MM.1S (cell line): Measurements from ENCODE around the gene SH3PXD2A.

Experiments used
- DNase-seq: peaks from one replicate; pipeline ENCODE4 v3.0.0-alpha.2; 2015
- H2AFZ ChIP-seq: fragments of 300-600 bp; sonication (generic); 2 replicates; pipeline ENCODE4 v1.6.0; 2016; ENCODE audit warnings: antibody characterized with exemption, low read length
- H3F3A ChIP-seq: fragments of 300-600 bp; sonication (generic); 2 replicates; pipeline ENCODE4 v1.6.1; 2016; ENCODE audit warnings: mild to moderate bottlenecking, antibody characterized with exemption, low read length, moderate library complexity, mixed read lengths; ENCODE audit not compliant: insufficient read depth
- H3K27ac ChIP-seq: fragments of 300-600 bp; sonication (generic); 2 replicates; pipeline ENCODE4 v1.5.1; 2016; ENCODE audit warnings: mild to moderate bottlenecking, low read length
- H3K27me3 ChIP-seq: fragments of 300-600 bp; sonication (generic); replicated peaks from 2 replicates; pipeline ENCODE4 v1.6.0; 2016; ENCODE audit warnings: low read length; ENCODE audit not compliant: insufficient read depth
- H3K36me3 ChIP-seq: fragments of 300-600 bp; sonication (generic); replicated peaks from 2 replicates; pipeline ENCODE4 v1.6.1; 2016; ENCODE audit warnings: mild to moderate bottlenecking, low read length, mixed read lengths; ENCODE audit not compliant: insufficient read depth
- H3K4me1 ChIP-seq: fragments of 300-600 bp; sonication (generic); 2 replicates; pipeline ENCODE4 v1.6.1; 2016; ENCODE audit warnings: low read length, mixed read lengths
- H3K4me2 ChIP-seq: fragments of 300-600 bp; sonication (generic); 2 replicates; pipeline ENCODE4 v1.6.0; 2016; ENCODE audit warnings: low read depth, low read length
- H3K4me3 ChIP-seq: fragments of 300-600 bp; sonication (generic); 2 replicates; pipeline ENCODE4 v1.5.1; 2016; ENCODE audit warnings: low read length, mixed read lengths
- H3K79me2 ChIP-seq: fragments of 300-600 bp; sonication (generic); 2 replicates; pipeline ENCODE4 v1.6.1; 2016; ENCODE audit warnings: mixed run types, low read length, mixed read lengths
- H3K9ac ChIP-seq: fragments of 300-600 bp; sonication (generic); 2 replicates; pipeline ENCODE4 v1.6.1; 2016; ENCODE audit warnings: low read length, mixed read lengths
- H3K9me2 ChIP-seq: fragments of 300-600 bp; sonication (generic); replicated peaks from 2 replicates; pipeline ENCODE4 v1.6.1; 2016; ENCODE audit warnings: mild to moderate bottlenecking, low read length, mixed read lengths; ENCODE audit not compliant: insufficient read depth
- H3K9me3 ChIP-seq: fragments of 300-600 bp; sonication (generic); replicated peaks from 2 replicates; pipeline ENCODE4 v1.6.1; 2016; ENCODE audit warnings: mild to moderate bottlenecking, low read length, mixed read lengths; ENCODE audit not compliant: insufficient read depth
- H4K20me1 ChIP-seq: fragments of 300-600 bp; sonication (generic); 2 replicates; pipeline ENCODE4 v1.6.1; 2016; ENCODE audit warnings: mild to moderate bottlenecking, low read length, moderate library complexity, mixed read lengths; ENCODE audit not compliant: insufficient read depth
- EZH2 ChIP-seq: fragments of 300-600 bp; sonication (generic); optimal IDR thresholded peaks from 2 replicates; pipeline ENCODE3; 2017; ENCODE audit warnings: low read depth, mild to moderate bottlenecking, antibody characterized with exemption, low read length, mixed read lengths
- EZH2phosphoT487 ChIP-seq: fragments of 300-600 bp; sonication (generic); IDR thresholded peaks from 2 replicates; pipeline ENCODE4 v1.6.1; 2018; ENCODE audit warnings: antibody characterized with exemption, low read length
- TF ChIP-seq, protein P1 (sequence below): fragments of 300-600 bp; sonication (generic); IDR thresholded peaks from 2 replicates; pipeline ENCODE4 v1.5.1; 2016; ENCODE audit warnings: antibody characterized with exemption, low read length, mixed read lengths

Gene SH3PXD2A

DNA sequence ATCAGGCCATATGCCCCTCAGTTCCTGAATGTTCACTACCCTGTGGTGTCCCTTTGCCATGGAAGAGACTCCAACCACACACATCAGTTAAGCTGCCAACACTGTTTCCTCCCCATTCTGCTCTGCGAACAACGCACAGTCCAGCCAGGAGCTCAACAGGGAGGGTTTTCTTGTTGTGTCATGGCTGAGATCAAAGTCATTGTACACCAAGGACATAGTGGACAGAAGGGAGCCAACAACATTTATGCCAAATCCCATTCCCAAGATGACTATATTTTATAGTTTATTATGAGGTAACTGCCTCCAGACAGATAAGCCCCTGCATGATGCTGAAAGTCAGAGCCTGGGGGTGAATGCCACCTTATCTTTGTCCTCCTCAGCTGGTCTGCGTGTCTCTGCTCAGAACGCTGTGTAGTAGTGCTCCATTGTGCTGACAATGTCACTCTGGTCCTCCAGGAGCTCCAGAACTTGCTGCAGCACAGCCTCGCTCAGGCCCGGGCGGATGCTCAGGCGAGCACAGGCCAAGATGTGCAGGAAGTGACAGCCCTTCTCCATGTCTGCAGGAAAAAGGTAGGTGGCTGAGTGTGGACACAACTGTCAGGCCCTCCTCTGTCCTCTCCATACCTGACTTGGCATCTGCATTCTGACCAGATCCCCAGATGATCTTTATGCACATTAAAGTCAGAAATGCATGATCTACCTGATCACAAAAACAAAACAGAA is 27.1 kb upstream of the SH3PXD2A start:
- no peaks in the 10 kb centered on the region for H4K20me1 ChIP-seq
- no peaks in the 10 kb centered on the region for H3K9me2 ChIP-seq
- no peaks in the 10 kb centered on the region for H3K79me2 ChIP-seq
- no peaks in the 10 kb centered on the region for H3K27me3 ChIP-seq
- H3K27ac ChIP-seq, result no peak overlapping the region
- H3K36me3 ChIP-seq, result no peaks in the 10 kb centered on the region
- H3K4me1 ChIP-seq, result peaks cover 4% of the 10 kb centered on the region; the same call in 1 of the 2 replicates
- no peak for DNase-seq
- no peaks in the 10 kb centered on the region for H3F3A ChIP-seq
- H3K4me3 ChIP-seq, result no peak overlapping the region
- H3K9me3 ChIP-seq, result no peaks in the 10 kb centered on the region
- TF ChIP-seq EZH2 (no peak), EZH2phosphoT487 (no peak)
- TF ChIP-seq, protein P1, sequence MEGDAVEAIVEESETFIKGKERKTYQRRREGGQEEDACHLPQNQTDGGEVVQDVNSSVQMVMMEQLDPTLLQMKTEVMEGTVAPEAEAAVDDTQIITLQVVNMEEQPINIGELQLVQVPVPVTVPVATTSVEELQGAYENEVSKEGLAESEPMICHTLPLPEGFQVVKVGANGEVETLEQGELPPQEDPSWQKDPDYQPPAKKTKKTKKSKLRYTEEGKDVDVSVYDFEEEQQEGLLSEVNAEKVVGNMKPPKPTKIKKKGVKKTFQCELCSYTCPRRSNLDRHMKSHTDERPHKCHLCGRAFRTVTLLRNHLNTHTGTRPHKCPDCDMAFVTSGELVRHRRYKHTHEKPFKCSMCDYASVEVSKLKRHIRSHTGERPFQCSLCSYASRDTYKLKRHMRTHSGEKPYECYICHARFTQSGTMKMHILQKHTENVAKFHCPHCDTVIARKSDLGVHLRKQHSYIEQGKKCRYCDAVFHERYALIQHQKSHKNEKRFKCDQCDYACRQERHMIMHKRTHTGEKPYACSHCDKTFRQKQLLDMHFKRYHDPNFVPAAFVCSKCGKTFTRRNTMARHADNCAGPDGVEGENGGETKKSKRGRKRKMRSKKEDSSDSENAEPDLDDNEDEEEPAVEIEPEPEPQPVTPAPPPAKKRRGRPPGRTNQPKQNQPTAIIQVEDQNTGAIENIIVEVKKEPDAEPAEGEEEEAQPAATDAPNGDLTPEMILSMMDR, result no peak
- no peak overlapping the region for H3K9ac ChIP-seq
- no peak overlapping the region for H2AFZ ChIP-seq
- no peak overlapping the region for H3K4me2 ChIP-seq

DNA sequence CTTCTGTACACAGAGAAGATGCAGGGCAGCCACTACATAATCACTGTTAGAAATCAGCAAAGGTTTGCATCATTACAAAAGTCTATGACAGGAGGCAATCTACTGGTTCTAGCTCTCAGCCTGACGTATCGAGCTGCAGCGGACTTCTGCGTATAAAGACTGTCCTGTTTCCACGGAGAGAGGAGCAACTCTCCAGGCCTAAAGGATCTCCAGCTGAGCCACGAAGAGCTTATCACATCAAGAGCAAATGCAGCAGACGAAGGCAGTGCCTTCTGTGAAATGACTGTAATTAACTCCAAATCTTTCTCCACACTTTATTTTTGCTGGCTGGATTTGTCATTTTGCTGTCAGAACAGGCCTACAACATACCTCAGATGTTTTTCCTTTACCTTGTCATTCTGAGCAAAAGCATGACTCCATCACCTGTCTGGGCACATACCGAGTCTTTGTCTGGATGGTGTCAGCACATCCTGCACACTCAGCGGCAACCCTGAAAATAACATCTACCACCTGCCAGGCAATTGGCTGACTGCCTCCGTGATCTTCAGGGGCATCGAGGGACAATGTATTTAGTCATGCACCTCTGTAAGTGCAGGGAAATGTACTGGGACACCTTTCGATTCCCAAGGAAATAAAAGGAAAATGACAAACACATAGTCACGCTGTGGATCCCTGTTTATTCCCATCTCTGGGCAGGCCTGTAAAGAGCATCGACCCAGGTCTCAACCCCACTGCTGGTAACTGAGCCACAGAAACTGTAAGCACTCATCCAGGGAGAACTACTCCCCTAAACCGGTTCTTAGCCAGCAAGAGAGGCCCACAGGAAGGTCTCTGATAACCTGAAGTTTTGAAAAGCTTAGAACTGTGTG is 26.3 kb upstream of the SH3PXD2A start:
- DNase-seq, result peak; percentile 36
- no peaks in the 10 kb centered on the region for H3K36me3 ChIP-seq
- no peak overlapping the region for H3K9ac ChIP-seq

DNA sequence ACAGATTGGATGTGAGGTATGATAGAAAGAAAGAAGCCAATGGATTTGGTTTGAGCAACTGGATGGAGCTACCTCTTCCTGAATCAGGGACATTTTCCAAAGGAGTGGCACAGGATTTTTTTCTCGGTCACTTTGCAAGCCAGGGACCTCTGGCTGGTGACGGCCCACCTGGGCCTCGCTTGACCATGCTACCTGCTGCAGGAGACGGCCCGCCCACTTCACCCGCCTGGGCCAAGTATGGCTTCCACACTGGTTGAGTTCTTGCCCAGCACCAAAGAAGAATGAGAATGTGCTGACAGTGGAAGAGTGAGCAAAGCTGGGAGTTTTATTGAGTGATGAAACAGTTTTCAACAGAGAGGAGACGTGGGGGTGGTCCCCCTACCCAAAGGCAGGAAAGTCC is 24.5 kb upstream of the SH3PXD2A start:
- Histone ChIP-seq H3K4me1 (peaks cover 4% of the 10 kb centered on the region; the same call in 1 of the 2 replicates), H3K79me2 (no peaks in the 10 kb centered on the region), H3K9ac (no peak overlapping the region), H3K9me2 (no peaks in the 10 kb centered on the region), H2AFZ (no peak overlapping the region), H3K4me3 (no peak overlapping the region), H3K27ac (no peak overlapping the region), H3K9me3 (no peaks in the 10 kb centered on the region), H3K36me3 (no peaks in the 10 kb centered on the region), H3K27me3 (no peaks in the 10 kb centered on the region), H3F3A (no peaks in the 10 kb centered on the region), H3K4me2 (no peak overlapping the region), H4K20me1 (no peaks in the 10 kb centered on the region)
- DNase-seq, result no peak
- TF ChIP-seq, protein P1, result no peak
- TF ChIP-seq EZH2phosphoT487 (no peak), EZH2 (no peak)

More for the DNA sequence above, 26.3 kb upstream of the SH3PXD2A start:
- no peak overlapping the region for H3K4me2 ChIP-seq
- H3K4me3 ChIP-seq, result no peak overlapping the region
- H3K27me3 ChIP-seq, result no peaks in the 10 kb centered on the region
- H3K79me2 ChIP-seq, result no peaks in the 10 kb centered on the region
- no peak overlapping the region for H3K27ac ChIP-seq
- H3K9me2 ChIP-seq, result no peaks in the 10 kb centered on the region
- H3K4me1 ChIP-seq, result peaks cover 4% of the 10 kb centered on the region; the same call in 1 of the 2 replicates
- no peaks in the 10 kb centered on the region for H3K9me3 ChIP-seq
- no peaks in the 10 kb centered on the region for H3F3A ChIP-seq
- no peak overlapping the region for H2AFZ ChIP-seq
- H4K20me1 ChIP-seq, result no peaks in the 10 kb centered on the region
- TF ChIP-seq EZH2, result no peak
- TF ChIP-seq, protein P1, result no peak
- TF ChIP-seq EZH2phosphoT487, result no peak
